Mesenchymal stem cell (in vitro differentiated cells and primary cell): ENCODE data around the gene ADCYAP1R1.
A peak's percentile ranks its signal among the peaks of the same experiment; 100 is the strongest.

Experiments used
- DNase-seq: peaks from one replicate; pipeline ENCODE4 v3.0.0-alpha.2; 2013
- H2AFZ ChIP-seq: one replicate; pipeline ENCODE4 v1.6.1; 2013; ENCODE audit warnings: low read depth, mild to moderate bottlenecking, control low read depth, inconsistent platforms, low read length, moderate library complexity
- H2AK5ac ChIP-seq: 2 replicates; pipeline ENCODE4 v1.6.1; 2013; ENCODE audit warnings: low read length, moderate library complexity, mild to moderate bottlenecking, inconsistent platforms; ENCODE audit not compliant: severe bottlenecking
- H2BK120ac ChIP-seq: one replicate; pipeline ENCODE4 v1.6.1; 2013; ENCODE audit warnings: low read depth, mild to moderate bottlenecking, inconsistent platforms, low read length, moderate library complexity
- H2BK12ac ChIP-seq, 2 experiments: one replicate each; pipeline ENCODE4 v1.6.1; 2013; ENCODE audit warnings: inconsistent platforms in 2 of 2, low read length in 2 of 2, mild to moderate bottlenecking in 2 of 2, moderate library complexity in 2 of 2, control low read depth in 1 of 2
- H2BK15ac ChIP-seq: one replicate; pipeline ENCODE4 v1.6.1; 2013; ENCODE audit warnings: mild to moderate bottlenecking, low read depth, inconsistent platforms; ENCODE audit not compliant: poor library complexity, severe bottlenecking
- H2BK5ac ChIP-seq: 2 replicates; pipeline ENCODE4 v1.6.1; 2013; ENCODE audit warnings: low read depth, mild to moderate bottlenecking, low read length, control low read depth, inconsistent platforms; ENCODE audit not compliant: poor library complexity, severe bottlenecking
- H3K14ac ChIP-seq, 2 experiments: one replicate each; pipeline ENCODE4 v1.6.1; 2013; ENCODE audit warnings: inconsistent platforms in 2 of 2, low read length in 2 of 2, control low read depth in 1 of 2, mild to moderate bottlenecking in 1 of 2, moderate library complexity in 1 of 2
- H3K18ac ChIP-seq, 2 experiments: one replicate each; pipeline ENCODE4 v1.6.1; 2013; ENCODE audit warnings: inconsistent platforms in 2 of 2, low read length in 2 of 2, control low read depth in 1 of 2, low read depth in 1 of 2, mild to moderate bottlenecking in 1 of 2
- H3K23ac ChIP-seq, 2 experiments: one replicate each; pipeline ENCODE4 v1.6.1; 2013; ENCODE audit warnings: inconsistent platforms in 2 of 2, low read length in 2 of 2, mild to moderate bottlenecking in 2 of 2, moderate library complexity in 2 of 2, control low read depth in 1 of 2
- H3K27ac ChIP-seq: 2 replicates; pipeline ENCODE4 v1.5.1; 2013; ENCODE audit warnings: mild to moderate bottlenecking, moderate library complexity, low read length, control low read depth, inconsistent platforms; ENCODE audit not compliant: poor library complexity, severe bottlenecking
- H3K27me3 ChIP-seq, 2 experiments: 2 replicates each; pipeline versions ENCODE4 v1.6.1 to v1.7.0; 2013; ENCODE audit warnings: low read length in 2 of 2, mild to moderate bottlenecking in 2 of 2, moderate library complexity in 2 of 2, control low read depth in 1 of 2, inconsistent platforms in 1 of 2; ENCODE audit not compliant: control insufficient read depth in 1 of 2, insufficient read depth in 1 of 2
- H3K36me3 ChIP-seq, 2 experiments: 2 replicates each; pipeline versions ENCODE4 v1.6.1 to v1.7.0; 2013; ENCODE audit warnings: low read length in 2 of 2, control low read depth in 1 of 2, inconsistent platforms in 1 of 2, low read depth in 1 of 2, mild to moderate bottlenecking in 1 of 2; ENCODE audit not compliant: insufficient read depth in 2 of 2, control insufficient read depth in 1 of 2
- H3K4ac ChIP-seq, 2 experiments: one replicate each; pipeline ENCODE4 v1.6.1; 2013; ENCODE audit warnings: inconsistent platforms in 2 of 2, low read length in 2 of 2, mild to moderate bottlenecking in 2 of 2, moderate library complexity in 2 of 2, control low read depth in 1 of 2, low read depth in 1 of 2
- H3K4me1 ChIP-seq: 2 replicates; pipeline ENCODE4 v1.6.1; 2013; ENCODE audit warnings: low read depth, low read length, control low read depth; ENCODE audit not compliant: control insufficient read depth, insufficient read depth
- H3K4me2 ChIP-seq: 2 replicates; pipeline ENCODE4 v1.6.1; 2013; ENCODE audit warnings: low read length, mild to moderate bottlenecking, inconsistent platforms; ENCODE audit not compliant: poor library complexity, severe bottlenecking
- H3K4me3 ChIP-seq, 2 experiments: 2 replicates each; pipeline versions ENCODE4 v1.5.1 to v1.7.0; 2013; ENCODE audit warnings: low read length in 2 of 2, mild to moderate bottlenecking in 2 of 2, control low read depth in 1 of 2, low read depth in 1 of 2; ENCODE audit not compliant: insufficient read depth in 1 of 2
- H3K79me1 ChIP-seq: replicated peaks from 2 replicates; pipeline ENCODE4 v1.6.1; 2013; ENCODE audit warnings: mild to moderate bottlenecking, control low read depth, low read length, inconsistent platforms; ENCODE audit not compliant: poor library complexity, severe bottlenecking
- H3K9ac ChIP-seq: 2 replicates; pipeline ENCODE4 v1.7.0; 2013; ENCODE audit warnings: mild to moderate bottlenecking, low read length, moderate library complexity
- H3K9me3 ChIP-seq: 2 replicates; pipeline ENCODE4 v1.7.0; 2013; ENCODE audit warnings: mild to moderate bottlenecking, low read length; ENCODE audit not compliant: control insufficient read depth
- H4K8ac ChIP-seq: one replicate; pipeline ENCODE4 v1.6.1; 2013; ENCODE audit warnings: inconsistent platforms, mild to moderate bottlenecking, low read length, moderate library complexity
- H4K91ac ChIP-seq: one replicate; pipeline ENCODE4 v1.6.1; 2013; ENCODE audit warnings: mild to moderate bottlenecking, low read length, inconsistent platforms
- WGBS: methylation state at CpG from one replicate; pipeline ENCODE4 v1.1.7; 2013; ENCODE audit warnings: mixed read lengths; 5-methylcytosine and 5-hydroxymethylcytosine counted together

The ADCYAP1R1 gene

GRCh38 chr7:31123726-31124125 lies 71.6 kb downstream of the ADCYAP1R1 start:
- H3K9ac ChIP-seq: no peak overlapping the region
- H3K4ac ChIP-seq: no peak overlapping the region
- DNase-seq: no peak
- no peak overlapping the region for H2BK5ac ChIP-seq
- H3K14ac ChIP-seq: no peak overlapping the region
- H3K79me1 ChIP-seq: no peaks in the 10 kb centered on the region
- H4K8ac ChIP-seq: no peak overlapping the region
- 94% methylated on average over 1 of the region's 2 CpGs for WGBS
- no peak overlapping the region for H4K91ac ChIP-seq
- peaks cover 0 to 17% of the 10 kb centered on the region in 2 experiments for H3K27me3 ChIP-seq
- H2BK12ac ChIP-seq: no peak overlapping the region
- no peak overlapping the region for H2AFZ ChIP-seq
- H3K4me3 ChIP-seq: no peak overlapping the region
- H3K4me2 ChIP-seq: no peak overlapping the region
- H2AK5ac ChIP-seq: no peak overlapping the region
- no peak overlapping the region for H3K27ac ChIP-seq
- no peak overlapping the region for H2BK120ac ChIP-seq
- peaks cover 2% of the 10 kb centered on the region for H3K4me1 ChIP-seq
- H3K23ac ChIP-seq: no peak overlapping the region
- no peaks in the 10 kb centered on the region for H3K9me3 ChIP-seq
- H2BK15ac ChIP-seq: no peak overlapping the region
- no peaks in the 10 kb centered on the region for H3K36me3 ChIP-seq
- H3K18ac ChIP-seq: no peak overlapping the region

GRCh38 chr7:31125171-31125570 lies 73.1 kb downstream of the ADCYAP1R1 start:
- no peak overlapping the region for H3K14ac ChIP-seq
- H3K18ac ChIP-seq: no peak overlapping the region
- H2BK120ac ChIP-seq: no peak overlapping the region
- H3K23ac ChIP-seq: no peak overlapping the region
- no peak overlapping the region for H4K91ac ChIP-seq
- no peak overlapping the region for H3K4me3 ChIP-seq
- H2AFZ ChIP-seq: no peak overlapping the region
- H3K4me2 ChIP-seq: no peak overlapping the region
- H3K27ac ChIP-seq: no peak overlapping the region
- peaks cover 2 to 17% of the 10 kb centered on the region in 2 experiments for H3K27me3 ChIP-seq
- no peak overlapping the region for H2BK5ac ChIP-seq
- peaks cover 2% of the 10 kb centered on the region for H3K4me1 ChIP-seq
- H2AK5ac ChIP-seq: no peak overlapping the region
- no peaks in the 10 kb centered on the region for H3K36me3 ChIP-seq
- no peaks in the 10 kb centered on the region for H3K79me1 ChIP-seq
- 90% methylated on average over 4 of the region's 4 CpGs for WGBS
- no peak overlapping the region for H3K4ac ChIP-seq
- no peak for DNase-seq
- H3K9me3 ChIP-seq: no peaks in the 10 kb centered on the region
- no peak overlapping the region for H3K9ac ChIP-seq
- H4K8ac ChIP-seq: no peak overlapping the region
- H2BK15ac ChIP-seq: no peak overlapping the region
- H2BK12ac ChIP-seq: no peak overlapping the region

- no peaks in the 10 kb centered on the region for H3K36me3 ChIP-seq
- no peaks in the 10 kb centered on the region for H3K79me1 ChIP-seq
- H3K14ac ChIP-seq: no peak overlapping the region
- peak; percentile 18 for DNase-seq
- no peak overlapping the region for H3K4ac ChIP-seq
- no peak overlapping the region for H3K23ac ChIP-seq
- H4K91ac ChIP-seq: no peak overlapping the region
- H3K27ac ChIP-seq: no peak overlapping the region
- no peak overlapping the region for H4K8ac ChIP-seq
- H3K9me3 ChIP-seq: no peaks in the 10 kb centered on the region
- no peak overlapping the region for H3K18ac ChIP-seq
- peaks cover 2% of the 10 kb centered on the region for H3K4me1 ChIP-seq
- H2BK15ac ChIP-seq: no peak overlapping the region
- no peak overlapping the region for H2AFZ ChIP-seq
- H2BK12ac ChIP-seq: no peak overlapping the region
- 100% methylated on average over 1 of the region's 1 CpG for WGBS
- no peak overlapping the region for H2AK5ac ChIP-seq
- no peak overlapping the region for H3K4me2 ChIP-seq
- H2BK5ac ChIP-seq: no peak overlapping the region
- no peak overlapping the region for H3K9ac ChIP-seq
- H2BK120ac ChIP-seq: no peak overlapping the region
- peaks cover 2 to 12% of the 10 kb centered on the region in 2 experiments for H3K27me3 ChIP-seq
- no peak overlapping the region for H3K4me3 ChIP-seq
These were observed 74.9 kb downstream of the ADCYAP1R1 start for GRCh38 chr7:31126976-31127375.

DNA sequence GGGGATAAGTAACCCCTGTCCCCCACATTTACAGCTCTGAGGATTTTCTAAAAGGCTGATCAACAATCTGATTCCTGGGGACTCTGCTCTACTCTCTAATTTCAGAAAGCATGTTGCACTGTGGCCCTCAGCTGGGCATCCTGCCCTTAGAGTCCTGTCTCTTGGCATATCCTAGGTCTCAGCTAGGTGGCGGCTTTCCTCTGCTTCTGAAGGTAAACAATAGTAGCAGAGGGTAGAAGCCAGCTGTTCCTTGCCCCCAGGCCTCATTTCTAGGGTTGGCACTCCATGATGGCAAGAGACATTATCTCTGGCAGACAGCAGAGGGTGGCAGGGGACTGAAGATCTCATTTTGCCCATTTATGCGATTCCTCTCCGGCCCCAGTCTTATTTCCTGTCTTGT lies 77.0 kb downstream of the ADCYAP1R1 start:
- Histone ChIP-seq H3K36me3 (no peaks in the 10 kb centered on the region), H3K9ac (no peak overlapping the region), H2BK15ac (no peak overlapping the region), H3K4me1 (no peaks in the 10 kb centered on the region), H3K4me3 (no peak overlapping the region), H3K79me1 (no peaks in the 10 kb centered on the region), H4K8ac (no peak overlapping the region), H3K4me2 (no peak overlapping the region), H3K27ac (no peak overlapping the region), H2BK5ac (no peak overlapping the region), H3K23ac (no peak overlapping the region), H3K4ac (no peak overlapping the region), H2BK12ac (no peak overlapping the region), H3K9me3 (no peaks in the 10 kb centered on the region), H4K91ac (no peak overlapping the region), H3K27me3 (peaks cover 2 to 12% of the 10 kb centered on the region in 2 experiments), H3K14ac (no peak overlapping the region), H2BK120ac (no peak overlapping the region), H3K18ac (no peak overlapping the region), H2AFZ (no peak overlapping the region), H2AK5ac (no peak overlapping the region)
- WGBS: 86% methylated on average over 3 of the region's 3 CpGs
- DNase-seq: no peak
